ENCODE results near the gene TYR. TPM values are rescaled to one million over a fixed set of nuclear protein-coding genes. Genes with fewer than 3 reads are reported as not detected.
"Not testable (repeated sequence)": the region's sequence is repeated elsewhere in the genome, so short reads cannot be mapped to it uniquely, and the experiment has no call there.

TYR gene
- polyA plus RNA-seq (2012; ENCODE audit: insufficient read depth, insufficient read length), result not detected

DNA sequence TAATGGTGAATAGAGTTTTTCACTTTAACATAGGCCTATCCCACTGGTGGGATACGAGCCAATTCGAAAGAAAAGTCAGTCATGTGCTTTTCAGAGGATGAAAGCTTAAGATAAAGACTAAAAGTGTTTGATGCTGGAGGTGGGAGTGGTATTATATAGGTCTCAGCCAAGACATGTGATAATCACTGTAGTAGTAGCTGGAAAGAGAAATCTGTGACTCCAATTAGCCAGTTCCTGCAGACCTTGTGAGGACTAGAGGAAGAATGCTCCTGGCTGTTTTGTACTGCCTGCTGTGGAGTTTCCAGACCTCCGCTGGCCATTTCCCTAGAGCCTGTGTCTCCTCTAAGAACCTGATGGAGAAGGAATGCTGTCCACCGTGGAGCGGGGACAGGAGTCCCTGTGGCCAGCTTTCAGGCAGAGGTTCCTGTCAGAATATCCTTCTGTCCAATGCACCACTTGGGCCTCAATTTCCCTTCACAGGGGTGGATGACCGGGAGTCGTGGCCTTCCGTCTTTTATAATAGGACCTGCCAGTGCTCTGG is at the start of gene TYR:
Gene TYR, plus strand, starts transcription at position 185 of the 541 bp plus-strand sequence. Its CDS starts 79 bp downstream, at position 264.
- DNase-seq (ENCODE audit: low read depth, low spot score), result no peak
- no peak within 1 kb of the TSS for H3K4me3 ChIP-seq (ENCODE audit: low read length)

DNA sequence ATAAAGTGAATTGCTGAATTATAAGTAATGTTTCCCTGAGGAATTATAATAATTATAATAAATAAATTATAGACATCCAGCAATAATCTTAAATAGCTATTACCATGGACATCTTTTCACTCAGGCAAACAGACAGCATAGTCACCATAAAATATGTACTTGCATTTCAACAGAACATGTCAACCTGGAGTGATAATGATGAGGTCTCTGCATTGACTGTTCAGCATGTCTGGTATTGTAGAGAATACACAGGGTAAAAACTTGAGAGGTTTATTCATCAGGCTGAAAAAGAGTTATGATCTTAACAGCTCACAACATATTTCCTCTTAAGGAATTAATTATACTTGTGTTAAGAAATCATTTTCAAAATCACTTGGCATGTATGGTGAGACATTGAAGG is 41.1 kb upstream of the TYR start:
- no peak for DNase-seq (ENCODE audit: low read depth, low spot score)
- H3K4me3 ChIP-seq (ENCODE audit: low read length), result no peak overlapping the region

DNA sequence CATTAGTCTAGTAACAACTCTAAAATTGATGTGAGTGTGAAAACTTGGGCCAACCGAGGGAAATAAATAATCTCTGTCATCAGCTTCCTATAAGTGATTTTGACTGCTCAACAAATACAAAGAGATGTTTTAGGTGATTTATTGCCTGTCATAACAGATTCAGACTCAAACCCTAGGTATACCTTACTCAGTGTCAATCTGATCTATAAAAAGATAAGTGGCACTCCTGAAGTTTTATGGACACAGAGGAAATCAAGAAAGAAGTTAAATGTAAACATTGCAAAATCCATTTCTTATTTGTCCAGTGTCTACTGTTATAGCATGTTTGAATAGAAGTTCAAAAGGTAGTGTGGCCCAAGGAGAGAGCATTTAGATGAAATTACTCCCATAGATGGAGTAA is 30.4 kb upstream of the TYR start:
- DNase-seq (ENCODE audit: low read depth, low spot score), result no peak
- H3K4me3 ChIP-seq (ENCODE audit: low read length), result no peak overlapping the region

DNA sequence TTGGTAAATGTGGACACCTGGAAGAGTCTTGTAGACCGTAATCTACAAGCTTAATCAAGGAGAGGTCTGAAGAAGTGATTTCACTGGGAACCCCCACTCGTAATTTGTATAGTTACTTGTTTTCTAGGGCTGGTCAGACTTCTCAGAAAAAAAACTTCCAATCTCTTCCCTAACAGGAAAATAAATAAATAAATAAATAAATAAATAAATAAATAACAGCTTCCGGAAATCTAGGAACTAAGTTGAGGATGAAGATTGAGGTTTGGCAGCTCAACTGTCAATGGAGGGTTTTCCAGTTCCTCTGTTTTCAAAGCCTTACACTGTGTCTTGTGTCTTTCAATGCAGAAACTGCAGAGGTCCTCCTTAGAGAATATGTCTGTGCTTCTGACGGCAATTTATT is 17.7 kb upstream of the TYR start:
- H3K4me3 ChIP-seq (ENCODE audit: low read length), result no peak overlapping the region
- DNase-seq (ENCODE audit: low read depth, low spot score), result no peak

DNA sequence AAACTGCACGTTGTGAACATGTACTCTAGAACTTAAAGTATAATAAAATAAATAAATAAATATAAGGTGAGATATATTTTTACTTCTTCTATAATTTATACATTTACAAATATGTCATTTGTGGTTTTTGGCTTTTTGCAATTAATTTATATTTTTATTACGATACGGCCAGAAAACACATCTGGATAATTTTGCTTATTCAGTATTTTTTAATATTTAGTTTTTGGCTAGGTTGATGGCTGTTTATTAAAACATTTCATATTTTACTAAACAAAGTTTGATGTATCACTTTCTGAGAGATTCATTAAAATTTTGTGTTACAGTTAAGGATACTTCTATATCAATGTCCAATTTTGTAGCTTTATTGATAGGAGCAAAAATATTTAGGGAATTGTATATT is 15.7 kb upstream of the TYR start:
- DNase-seq (ENCODE audit: low read depth, low spot score), result no peak
- no peak overlapping the region for H3K4me3 ChIP-seq (ENCODE audit: low read length)

DNA sequence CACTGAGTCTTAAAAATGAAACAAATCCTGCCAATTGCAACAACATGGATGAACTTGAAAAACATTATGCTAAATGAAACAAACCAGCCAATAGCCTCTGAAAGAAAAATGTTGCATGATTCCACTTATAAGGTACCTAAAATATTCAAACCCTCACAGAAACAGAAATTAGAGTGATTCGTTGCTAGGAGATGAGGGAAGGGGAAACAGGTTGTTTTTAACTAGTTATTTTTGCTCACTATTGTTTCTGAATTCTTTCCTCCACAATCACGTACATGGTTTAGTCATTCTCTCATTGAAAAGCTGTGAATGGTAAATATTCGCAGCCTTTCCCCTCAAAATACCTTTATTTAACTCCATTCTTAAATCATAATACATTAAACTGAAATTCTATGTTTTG is 14.0 kb upstream of the TYR start:
- no peak overlapping the region for H3K4me3 ChIP-seq (ENCODE audit: low read length)
- DNase-seq (ENCODE audit: low read depth, low spot score), result no peak

DNA sequence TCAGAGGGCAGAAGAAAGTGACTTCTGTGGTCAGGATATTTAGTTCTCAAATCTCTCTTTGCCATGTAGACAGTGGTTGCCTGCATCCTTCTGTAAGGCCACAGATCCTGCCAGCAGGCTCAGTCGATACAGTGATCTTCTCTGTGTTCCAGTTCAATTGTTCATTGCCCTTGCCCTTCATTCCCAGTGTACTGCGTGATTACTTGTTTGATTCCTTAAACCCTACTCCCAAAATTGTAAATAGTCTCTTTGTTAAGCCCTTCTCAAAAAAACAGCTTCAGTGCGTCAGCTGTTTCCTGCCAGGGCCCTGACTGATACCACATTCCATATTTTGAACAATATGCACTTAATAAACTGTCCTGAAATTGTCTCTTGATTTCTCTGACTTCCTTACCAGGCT is 9.3 kb upstream of the TYR start:
- DNase-seq (ENCODE audit: low read depth, low spot score), result no peak
- H3K4me3 ChIP-seq (ENCODE audit: low read length), result no peak overlapping the region

DNA sequence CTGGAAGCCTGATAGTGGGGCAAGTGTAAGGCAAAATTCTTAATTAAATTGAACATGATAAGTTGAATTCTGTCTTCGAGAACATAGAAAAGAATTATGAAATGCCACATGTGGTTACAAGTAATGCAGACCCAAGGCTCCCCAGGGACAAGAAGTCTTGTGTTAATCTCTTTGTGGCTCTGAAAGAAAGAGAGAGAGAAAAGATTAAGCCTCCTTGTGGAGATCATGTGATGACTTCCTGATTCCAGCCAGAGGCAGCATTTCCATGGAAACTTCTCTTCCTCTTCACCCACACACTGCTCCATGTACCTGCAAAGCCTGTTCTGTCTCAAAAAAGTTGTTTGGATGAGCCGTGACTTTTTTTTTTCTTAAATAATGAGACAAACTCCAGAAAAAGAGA is 1.9 kb upstream of the TYR start:
- no peak overlapping the region for H3K4me3 ChIP-seq (ENCODE audit: low read length)
- no peak for DNase-seq (ENCODE audit: low read depth, low spot score)

DNA sequence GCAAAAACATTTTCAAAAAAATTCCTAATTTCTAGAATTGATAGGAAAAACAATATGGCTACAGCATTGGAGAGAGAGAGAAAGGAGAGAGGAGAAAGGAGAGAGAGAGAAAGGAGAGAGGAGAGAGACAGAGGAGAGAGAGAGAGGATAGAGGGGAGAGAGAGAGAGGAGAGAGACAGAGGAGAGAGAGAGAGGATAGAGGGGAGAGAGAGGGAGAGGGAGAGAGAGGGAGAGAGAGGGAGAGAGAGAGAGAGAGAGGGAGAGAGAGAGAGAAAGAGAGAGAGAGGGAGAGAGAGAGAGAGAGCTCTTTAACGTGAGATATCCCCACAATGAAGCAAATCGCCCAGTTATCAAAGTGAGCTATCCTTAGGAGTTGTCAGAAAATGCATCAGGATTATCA is 737 bp upstream of the TYR start:
- H3K4me3 ChIP-seq (ENCODE audit: low read length), result no peak overlapping the region
- DNase-seq (ENCODE audit: low read depth, low spot score), result no peak

DNA sequence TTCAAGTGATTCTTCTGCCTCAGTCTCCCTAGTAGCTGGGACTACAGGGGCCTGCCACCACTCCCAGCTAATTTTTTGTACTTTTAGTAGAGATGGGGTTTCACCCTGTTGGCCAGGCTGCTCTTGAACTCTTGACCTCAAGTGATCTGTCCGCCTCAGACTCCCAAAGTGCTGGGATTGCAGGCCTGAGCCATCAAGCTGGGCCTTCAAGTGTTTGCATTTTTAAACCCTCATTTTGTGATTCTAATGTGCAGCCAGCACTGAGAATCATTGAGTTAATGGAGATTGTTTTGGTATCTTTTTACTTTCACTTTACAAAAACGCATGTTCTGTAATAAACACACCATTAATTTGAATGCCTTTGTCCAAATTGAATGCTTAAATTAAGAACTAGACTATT is 3.4 kb downstream of the TYR start:
- DNase-seq (ENCODE audit: low read depth, low spot score), result no peak
- H3K4me3 ChIP-seq (ENCODE audit: low read length), result no peak overlapping the region

DNA sequence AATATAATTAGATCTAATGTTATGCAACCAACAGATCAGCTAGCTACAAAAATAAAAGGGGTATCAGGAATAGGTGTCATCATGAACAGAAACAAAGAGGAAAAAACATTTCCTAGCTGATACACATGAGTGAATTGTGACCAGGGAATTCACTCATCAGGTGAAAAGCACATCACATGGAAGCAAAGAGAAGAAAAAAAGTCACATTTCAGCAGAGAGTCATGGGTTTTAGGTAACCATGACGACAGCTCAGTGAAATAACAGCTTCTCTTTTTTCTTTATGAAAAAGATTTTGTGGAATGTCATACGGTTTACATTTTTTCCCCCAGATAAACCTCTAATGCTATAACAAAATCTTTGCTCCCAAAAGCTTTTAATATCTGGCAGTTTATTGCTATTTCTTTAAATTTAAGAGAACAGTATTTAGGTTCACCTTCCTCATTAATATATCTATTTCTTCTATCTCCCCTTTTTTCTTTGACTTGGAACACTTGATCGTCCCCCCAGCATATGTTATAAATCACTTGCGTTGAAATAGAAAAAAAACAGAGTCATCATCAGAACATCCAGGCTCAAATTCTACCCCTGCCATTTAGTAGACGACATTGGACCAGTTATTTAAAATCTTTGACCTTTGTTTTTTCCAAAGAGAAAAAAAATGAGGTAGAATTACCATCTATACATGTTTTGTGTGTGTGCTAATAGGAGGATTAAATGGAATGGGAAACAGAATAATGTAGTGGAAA is 5.3 kb downstream of the TYR start:
- no peak for DNase-seq (ENCODE audit: low read depth, low spot score)
- H3K4me3 ChIP-seq (ENCODE audit: low read length), result no peak overlapping the region

DNA sequence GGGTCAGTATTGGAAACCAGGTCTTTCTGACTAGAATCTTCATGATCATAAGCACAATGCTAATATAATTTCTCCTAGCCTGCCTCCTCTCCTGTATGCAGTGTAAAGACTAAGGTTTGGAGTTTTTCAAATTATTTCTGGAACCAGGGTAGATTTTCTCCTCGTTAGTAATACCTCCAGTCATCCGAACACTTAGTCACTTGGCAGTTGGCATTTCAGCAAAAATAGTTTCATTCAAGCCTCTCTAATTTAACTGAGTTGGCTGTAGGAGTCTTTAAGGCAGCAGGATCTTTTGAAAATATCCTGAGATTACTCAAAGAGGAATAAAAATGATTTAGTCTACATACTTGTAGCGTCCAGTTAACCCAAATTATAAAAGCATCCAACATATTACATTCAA is 6.3 kb downstream of the TYR start:
- no peak overlapping the region for H3K4me3 ChIP-seq (ENCODE audit: low read length)
- no peak for DNase-seq (ENCODE audit: low read depth, low spot score)

DNA sequence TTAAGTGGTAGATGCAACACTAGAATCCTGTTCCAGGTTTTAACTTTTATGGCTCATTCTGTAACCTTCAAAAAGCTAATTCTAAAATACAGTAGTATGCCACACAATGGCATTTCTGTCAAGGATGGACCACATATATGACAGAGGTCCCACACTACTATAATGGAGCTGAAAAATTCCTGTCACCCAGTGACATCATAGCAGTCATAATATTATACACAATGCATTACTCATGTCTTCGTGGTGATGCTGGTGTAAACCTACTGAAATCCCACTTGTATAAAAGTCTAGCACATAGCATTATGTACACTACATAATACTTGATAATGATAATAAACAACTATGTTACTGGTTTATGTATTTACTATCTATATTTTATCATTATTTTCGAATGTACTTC is 12.1 kb downstream of the TYR start:
- no peak for DNase-seq (ENCODE audit: low read depth, low spot score)
- no peak overlapping the region for H3K4me3 ChIP-seq (ENCODE audit: low read length)

DNA sequence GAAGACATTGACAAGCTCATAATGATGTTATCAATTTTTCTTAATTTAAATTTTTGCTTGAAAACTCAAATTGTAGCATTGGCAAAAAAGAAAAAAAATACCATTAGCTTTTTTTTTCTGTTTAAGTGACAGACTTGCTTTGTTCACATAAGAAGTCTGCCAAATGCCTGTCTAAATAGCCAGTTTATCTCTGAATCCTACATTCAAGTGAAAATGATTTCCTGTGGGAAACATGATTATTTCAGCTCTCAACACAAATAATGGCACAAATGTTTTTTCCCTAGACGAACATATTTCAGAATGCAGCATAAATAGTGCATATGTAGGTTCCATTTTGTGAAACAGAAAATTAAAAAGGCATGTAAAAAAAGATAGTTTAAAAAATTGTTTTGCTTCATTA is 23.5 kb downstream of the TYR start:
- no peak overlapping the region for H3K4me3 ChIP-seq (ENCODE audit: low read length)
- DNase-seq (ENCODE audit: low read depth, low spot score), result no peak

DNA sequence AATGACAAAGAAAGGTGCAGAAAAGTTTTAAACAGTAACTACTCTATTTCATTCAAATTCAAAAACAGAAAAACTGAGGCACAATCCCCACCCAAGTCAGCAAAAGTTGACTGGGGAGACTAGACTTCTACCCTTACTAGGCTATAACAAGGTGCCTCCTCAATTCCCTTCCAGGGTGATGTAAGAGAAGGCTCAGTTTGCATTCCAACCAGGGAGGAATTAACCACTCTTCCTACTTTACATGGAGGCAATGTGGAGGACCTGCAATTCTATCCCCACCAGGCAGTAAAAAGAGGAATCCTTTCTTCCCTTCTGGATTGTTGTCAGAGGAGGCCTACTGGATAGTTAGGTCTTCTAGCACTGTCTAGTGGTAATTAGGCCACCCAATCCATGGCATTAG is 26.1 kb downstream of the TYR start:
- no peak for DNase-seq (ENCODE audit: low read depth, low spot score)
- H3K4me3 ChIP-seq (ENCODE audit: low read length), result no peak overlapping the region

DNA sequence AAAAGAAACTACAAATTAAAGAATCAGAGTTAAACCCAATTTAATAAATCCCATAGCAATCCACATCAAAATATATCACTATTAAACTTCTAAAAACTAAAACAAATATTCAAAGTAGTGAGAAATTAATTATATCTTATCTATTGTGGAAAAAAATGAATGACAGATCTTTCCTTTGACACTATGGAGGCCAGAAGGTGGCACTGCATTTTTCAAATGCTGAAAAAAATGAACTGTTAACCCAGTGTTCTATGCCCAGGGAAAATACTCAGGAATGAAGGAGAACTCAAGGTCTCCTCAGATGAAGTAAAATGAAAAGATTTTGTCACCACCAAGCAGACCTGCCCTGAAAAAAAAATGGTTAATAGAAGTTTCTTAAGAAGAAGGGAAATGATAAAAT is 27.7 kb downstream of the TYR start:
- no peak for DNase-seq (ENCODE audit: low read depth, low spot score)
- no peak overlapping the region for H3K4me3 ChIP-seq (ENCODE audit: low read length)

DNA sequence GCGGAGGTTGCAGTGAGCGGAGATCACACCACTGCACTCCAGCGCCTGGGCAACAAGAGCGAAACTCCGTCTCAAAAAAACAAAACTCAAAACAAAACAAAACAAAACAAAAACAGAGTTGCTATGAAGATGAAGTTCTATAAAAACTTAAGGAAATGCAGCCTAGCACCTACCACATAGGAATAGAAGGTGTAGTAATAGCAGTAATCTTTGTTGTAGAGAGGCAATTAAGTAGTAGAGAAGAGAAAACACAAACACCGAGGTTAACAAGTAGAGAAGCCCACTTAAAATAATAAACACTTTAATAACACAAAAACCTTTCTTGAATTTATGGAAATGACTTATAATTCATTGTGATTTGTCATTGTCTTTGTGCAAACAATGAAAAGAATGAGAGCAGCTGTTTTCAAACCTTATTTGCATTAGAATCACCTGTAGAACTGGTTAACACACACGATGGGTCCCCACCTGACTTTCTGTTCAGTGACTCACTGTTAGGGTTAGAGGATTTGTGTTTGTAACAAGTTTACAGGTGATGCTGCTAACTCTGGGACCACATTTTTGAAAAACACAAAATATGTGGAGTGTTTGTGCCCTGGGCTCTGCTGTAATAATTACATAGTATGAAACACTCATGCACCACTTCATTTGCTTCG is 43.1 kb downstream of the TYR start:
- no peak for DNase-seq (ENCODE audit: low read depth, low spot score)
- H3K4me3 ChIP-seq (ENCODE audit: low read length), result no peak overlapping the region

DNA sequence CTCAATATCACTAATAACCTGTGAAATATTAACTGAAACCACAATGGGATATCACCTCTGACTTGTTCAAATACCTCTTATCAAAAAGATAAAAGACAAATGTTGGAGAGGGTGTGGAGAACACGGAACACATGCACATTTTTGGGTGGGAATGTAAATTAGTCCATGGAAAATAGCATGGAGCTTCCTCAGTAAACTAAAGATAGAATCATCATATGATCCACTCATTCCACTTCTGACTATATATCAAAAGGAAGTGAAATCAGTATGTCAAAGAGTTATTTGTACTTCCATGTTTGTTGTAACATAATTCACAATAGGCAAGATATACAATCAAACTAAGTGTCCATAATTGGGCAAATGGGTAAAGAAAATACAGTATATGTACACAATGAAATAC is 57.4 kb downstream of the TYR start:
- DNase-seq (ENCODE audit: low read depth, low spot score), result no peak

DNA sequence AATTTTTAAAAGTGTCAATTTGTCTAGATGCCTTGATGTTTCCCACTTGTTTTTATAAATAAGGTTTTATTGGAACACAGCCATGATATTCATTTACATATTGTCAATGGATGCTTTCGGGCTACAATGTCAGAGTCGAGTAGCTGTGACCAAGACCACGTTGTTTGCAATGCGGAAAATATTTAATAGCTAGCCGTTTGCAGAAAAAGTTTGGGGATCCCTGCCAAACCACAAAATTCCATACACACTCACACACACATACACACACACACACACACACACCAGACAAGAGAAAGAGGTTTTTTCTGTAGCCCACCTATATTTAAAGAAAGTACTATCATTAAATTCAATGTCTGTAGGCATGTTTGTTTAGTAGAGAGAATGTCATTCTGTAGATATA is 58.3 kb downstream of the TYR start:
- no peak for DNase-seq (ENCODE audit: low read depth, low spot score)
- no peak overlapping the region for H3K4me3 ChIP-seq (ENCODE audit: low read length)

More for the DNA sequence above, 57.4 kb downstream of the TYR start:
- no peak overlapping the region for H3K4me3 ChIP-seq (ENCODE audit: low read length)

DNA sequence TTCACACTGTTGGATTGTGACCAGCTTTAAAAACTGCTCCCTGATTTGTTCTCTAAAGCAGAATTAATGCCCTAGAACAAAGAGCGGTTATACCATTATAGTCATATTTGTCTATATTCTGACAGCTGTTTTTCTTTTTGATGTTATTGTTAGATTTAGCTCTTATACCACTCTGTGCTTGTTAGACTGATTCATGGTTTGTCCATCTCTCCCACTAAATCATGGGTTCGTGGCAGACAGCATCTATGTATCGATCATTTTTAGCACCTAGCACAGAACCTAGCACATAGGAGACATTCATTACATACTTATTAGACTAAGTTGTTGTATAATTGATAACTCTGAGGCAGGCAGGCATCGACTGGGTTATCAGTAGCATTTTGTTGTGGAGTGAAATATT is 69.3 kb downstream of the TYR start:
- DNase-seq (ENCODE audit: low read depth, low spot score); H3K4me3 ChIP-seq (ENCODE audit: low read length): not testable (repeated sequence)

DNA sequence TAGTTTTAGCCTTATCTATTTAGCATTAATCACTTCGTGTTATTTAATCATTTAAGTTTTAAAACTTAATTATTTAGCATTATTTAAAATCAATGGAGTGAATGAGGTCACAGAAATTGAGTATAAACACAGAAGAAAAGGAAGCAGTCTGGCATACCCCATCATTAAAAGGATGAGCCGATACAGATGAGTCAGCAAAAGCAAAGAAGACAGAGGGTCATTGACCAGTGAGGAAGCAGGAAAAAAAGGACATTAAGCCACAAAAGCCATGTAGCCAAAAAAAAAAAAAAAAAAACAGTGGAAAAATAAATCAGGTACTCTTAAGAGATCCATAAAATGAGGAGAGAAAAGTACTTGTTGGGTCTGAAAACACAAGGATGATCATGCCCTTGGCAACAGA is 71.5 kb downstream of the TYR start:
- no peak for DNase-seq (ENCODE audit: low read depth, low spot score)
- no peak overlapping the region for H3K4me3 ChIP-seq (ENCODE audit: low read length)

Measured in Jurkat, Clone E6-1 (cell line).